ENCODE data around the gene SLC17A5. TPM values are rescaled to one million over a fixed set of nuclear protein-coding genes. Genes with fewer than 3 reads are reported as not detected.

SLC17A5 gene
- total RNA-seq, 1 donor from 2014 or later = 23.2 TPM

GRCh38 chr6:73667798-73668197 is 14.0 kb upstream of the SLC17A5 start:
- no peaks in the 10 kb centered on the region for H3K4me1 ChIP-seq
- no peak overlapping the region for H3K27ac ChIP-seq
- no peaks in the 10 kb centered on the region for H3K36me3 ChIP-seq
- H3K9me3 ChIP-seq = no peaks in the 10 kb centered on the region
- no peak for TF ChIP-seq CTCF (IDR thresholded peaks at IDR 0.05)
- no peak overlapping the region for H3K4me3 ChIP-seq
- no peak for DNase-seq (ENCODE audit: low spot score in 2 of 2)
- intact Hi-C loops (cut with DNase I) = no loop called here
- no peaks in the 10 kb centered on the region for H3K27me3 ChIP-seq

- intact Hi-C loops (cut with DNase I) = no loop called here
- no peak overlapping the region for H3K4me3 ChIP-seq
- H3K27ac ChIP-seq = no peak overlapping the region
- DNase-seq (ENCODE audit: low spot score in 2 of 2) = no peak
- H3K9me3 ChIP-seq = no peaks in the 10 kb centered on the region
- no peaks in the 10 kb centered on the region for H3K27me3 ChIP-seq
- no peak for TF ChIP-seq CTCF (IDR thresholded peaks at IDR 0.05)
- H3K4me1 ChIP-seq = no peaks in the 10 kb centered on the region
- H3K36me3 ChIP-seq = no peaks in the 10 kb centered on the region
These were observed 12.6 kb upstream of the SLC17A5 start for GRCh38 chr6:73666393-73666792.

- no peaks in the 10 kb centered on the region for H3K4me1 ChIP-seq
- H3K36me3 ChIP-seq = no peaks in the 10 kb centered on the region
- H3K4me3 ChIP-seq = no peak overlapping the region
- H3K27ac ChIP-seq = no peak overlapping the region
- no peaks in the 10 kb centered on the region for H3K9me3 ChIP-seq
- TF ChIP-seq CTCF (IDR thresholded peaks at IDR 0.05) = no peak
- H3K27me3 ChIP-seq = no peaks in the 10 kb centered on the region
- intact Hi-C loops (cut with DNase I) = no loop called here
- no peak for DNase-seq (ENCODE audit: low spot score in 2 of 2)
These were observed 12.0 kb upstream of the SLC17A5 start for GRCh38 chr6:73665686-73666319.

- H3K36me3 ChIP-seq = no peaks in the 10 kb centered on the region
- intact Hi-C loops (cut with DNase I) = no loop called here
- TF ChIP-seq CTCF (IDR thresholded peaks at IDR 0.05) = no peak
- H3K4me1 ChIP-seq = no peaks in the 10 kb centered on the region
- no peak for DNase-seq (ENCODE audit: low spot score in 2 of 2)
- H3K4me3 ChIP-seq = no peak overlapping the region
- no peak overlapping the region for H3K27ac ChIP-seq
- no peaks in the 10 kb centered on the region for H3K27me3 ChIP-seq
- H3K9me3 ChIP-seq = no peaks in the 10 kb centered on the region
These were observed 10.9 kb upstream of the SLC17A5 start for GRCh38 chr6:73664701-73665100.

- H3K4me1 ChIP-seq = peaks cover 0 to under 1% of the 10 kb centered on the region in 2 donors
- TF ChIP-seq CTCF (IDR thresholded peaks at IDR 0.05) = no peak
- no peaks in the 10 kb centered on the region for H3K9me3 ChIP-seq
- H3K27me3 ChIP-seq = no peaks in the 10 kb centered on the region
- no peaks in the 10 kb centered on the region for H3K36me3 ChIP-seq
- no peak for DNase-seq (ENCODE audit: low spot score in 2 of 2)
- intact Hi-C loops (cut with DNase I) = loop anchor here (10.0 kb wide), 2 partner anchors 1548 to 1948 kb away; partner anchors contain the start of genes COL12A1 and SENP6
- no peak overlapping the region for H3K27ac ChIP-seq
- H3K4me3 ChIP-seq = no peak overlapping the region
These were observed 3.4 kb upstream of the SLC17A5 start for GRCh38 chr6:73657201-73657600.
